Measurements from ENCODE around the gene EPHA6. TPM values are rescaled to one million over a fixed set of nuclear protein-coding genes. Genes with fewer than 3 reads are reported as not detected.

Gene EPHA6
- polyA plus RNA-seq, 2 of the 4 experiments (the other 2 are of a cell fraction): 0.08 TPM

GRCh38 chr3:97795951-97796350 is 981.6 kb downstream of the EPHA6 start (continued):
- TF ChIP-seq PHF8 (IDR thresholded peaks at IDR 0.05; ENCODE audit: borderline replicate concordance, low read depth) (no peak), HOXA7 (CRISPR knock-in tag; IDR thresholded peaks at IDR 0.05) (no peak)

Data from A549 (cell line).